ENCODE measurements around the gene PITX2.

DNA sequence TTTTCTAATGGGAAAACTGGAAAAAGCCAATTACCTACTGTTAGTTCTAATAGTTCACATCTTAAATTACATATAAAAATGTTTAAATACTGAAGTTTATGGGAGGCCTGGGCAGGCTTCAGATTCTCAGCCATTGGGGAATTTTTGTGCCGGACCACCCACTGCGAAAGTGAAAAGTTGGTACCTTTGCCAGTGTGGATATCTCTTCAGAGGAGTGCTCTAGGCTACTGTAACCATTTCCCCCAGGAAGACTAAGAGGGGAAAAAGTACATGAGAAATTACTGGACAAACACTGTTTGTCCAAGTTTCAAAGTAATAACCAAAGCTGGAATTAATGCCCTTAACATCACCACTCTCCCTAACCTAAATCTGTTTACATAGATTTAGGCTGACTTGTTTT lies 20.8 kb downstream of the PITX2 start:
- TF ChIP-seq CREB1 (IDR thresholded peaks at IDR 0.05) = no peak
- TF ChIP-seq SP2 (IDR thresholded peaks at IDR 0.05; ENCODE audit: low read length) = no peak
- TF ChIP-seq EP300 (IDR thresholded peaks at IDR 0.05; ENCODE audit: borderline replicate concordance in 1 of 2, low read depth in 2 of 2, low read length in 2 of 2) = no peak
- TF ChIP-seq, protein P1, sequence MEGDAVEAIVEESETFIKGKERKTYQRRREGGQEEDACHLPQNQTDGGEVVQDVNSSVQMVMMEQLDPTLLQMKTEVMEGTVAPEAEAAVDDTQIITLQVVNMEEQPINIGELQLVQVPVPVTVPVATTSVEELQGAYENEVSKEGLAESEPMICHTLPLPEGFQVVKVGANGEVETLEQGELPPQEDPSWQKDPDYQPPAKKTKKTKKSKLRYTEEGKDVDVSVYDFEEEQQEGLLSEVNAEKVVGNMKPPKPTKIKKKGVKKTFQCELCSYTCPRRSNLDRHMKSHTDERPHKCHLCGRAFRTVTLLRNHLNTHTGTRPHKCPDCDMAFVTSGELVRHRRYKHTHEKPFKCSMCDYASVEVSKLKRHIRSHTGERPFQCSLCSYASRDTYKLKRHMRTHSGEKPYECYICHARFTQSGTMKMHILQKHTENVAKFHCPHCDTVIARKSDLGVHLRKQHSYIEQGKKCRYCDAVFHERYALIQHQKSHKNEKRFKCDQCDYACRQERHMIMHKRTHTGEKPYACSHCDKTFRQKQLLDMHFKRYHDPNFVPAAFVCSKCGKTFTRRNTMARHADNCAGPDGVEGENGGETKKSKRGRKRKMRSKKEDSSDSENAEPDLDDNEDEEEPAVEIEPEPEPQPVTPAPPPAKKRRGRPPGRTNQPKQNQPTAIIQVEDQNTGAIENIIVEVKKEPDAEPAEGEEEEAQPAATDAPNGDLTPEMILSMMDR (IDR thresholded peaks at IDR 0.05; ENCODE audit: control extremely low read depth in 1 of 3, insufficient read depth in 1 of 3, low read depth in 1 of 3, low read length in 3 of 3) = no peak
- no peak for TF ChIP-seq SP1 (IDR thresholded peaks at IDR 0.05; ENCODE audit: low read depth, low read length)
- no peak for TF ChIP-seq SIN3A (conservative IDR thresholded peaks at IDR 0.05 in 1 of 2, IDR thresholded peaks at IDR 0.05 in 1 of 2; ENCODE audit: low read depth in 1 of 2, low read length in 2 of 2)
- no peak for TF ChIP-seq POLR2AphosphoS5 (IDR thresholded peaks at IDR 0.05; ENCODE audit: low read depth, low read length)
- no peak for TF ChIP-seq ZNF274 (IDR thresholded peaks at IDR 0.05; ENCODE audit: borderline replicate concordance, extremely low read depth, low read length)
